GM19023 (cell line): ENCODE data around the gene SLCO3A1.

Source experiments
- ATAC-seq: cut with Tn5 transposase; IDR thresholded peaks from one replicate; pipeline ENCODE4 v1.9.1; 2021; ENCODE audit warnings: mild to moderate bottlenecking, moderate library complexity; ENCODE audit not compliant: unreplicated experiment

The SLCO3A1 gene

GRCh38 chr15:92118162-92118935 is 264.8 kb downstream of the SLCO3A1 start:
- no peak for ATAC-seq

- ATAC-seq = no peak
Observed at GRCh38 chr15:92118936-92119325, 265.4 kb downstream of the SLCO3A1 start.

DNA sequence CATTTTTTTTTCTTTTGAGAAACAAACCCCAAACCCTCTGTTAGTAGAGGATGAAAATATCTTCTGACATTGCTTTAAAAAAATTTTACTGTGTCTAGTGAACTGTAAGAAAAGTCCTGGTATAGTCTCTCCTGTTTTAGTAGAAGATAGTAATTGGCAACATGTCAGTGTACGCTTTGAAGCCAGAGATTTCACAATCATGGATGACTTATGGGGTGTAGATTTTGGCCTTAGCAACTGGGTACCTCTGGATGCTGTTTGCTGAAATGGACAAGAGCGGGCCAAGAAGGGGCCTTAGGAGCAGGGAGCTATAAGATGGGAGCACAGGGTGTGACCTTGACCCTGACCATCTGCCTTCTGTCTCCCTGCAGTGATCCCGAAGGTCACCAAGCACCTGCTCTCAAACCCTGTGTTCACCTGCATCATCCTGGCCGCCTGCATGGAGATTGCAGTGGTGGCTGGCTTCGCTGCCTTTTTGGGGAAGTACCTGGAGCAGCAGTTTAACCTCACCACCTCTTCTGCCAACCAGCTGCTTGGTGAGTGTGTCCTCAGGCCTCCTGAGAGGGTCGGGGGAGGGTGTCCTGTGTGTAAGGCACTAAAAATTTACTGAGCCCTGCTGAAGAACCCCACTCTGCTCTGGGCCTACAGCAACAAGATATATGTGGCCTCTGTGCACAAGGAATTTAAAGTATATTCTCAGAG is 266.7 kb downstream of the SLCO3A1 start:
- no peak for ATAC-seq

DNA sequence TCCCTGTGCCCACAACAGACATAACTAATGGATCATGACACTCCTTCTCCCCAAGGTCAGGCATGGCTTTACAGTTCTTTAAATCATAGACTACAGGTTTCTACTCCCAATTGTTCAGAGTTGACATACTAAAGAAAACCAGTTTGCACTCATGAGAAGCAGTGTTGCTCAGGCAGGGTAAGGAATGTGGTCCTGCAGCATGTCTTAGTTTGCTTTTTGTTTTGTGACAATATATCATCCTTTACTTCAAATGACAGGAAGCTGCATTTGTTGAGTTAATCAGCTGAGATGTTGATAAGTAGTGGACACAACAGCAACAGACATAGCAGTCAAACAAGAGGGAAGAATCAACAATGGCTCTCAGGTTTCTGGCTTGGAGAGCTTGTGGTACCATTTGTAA is 267.5 kb downstream of the SLCO3A1 start:
- ATAC-seq = no peak

DNA sequence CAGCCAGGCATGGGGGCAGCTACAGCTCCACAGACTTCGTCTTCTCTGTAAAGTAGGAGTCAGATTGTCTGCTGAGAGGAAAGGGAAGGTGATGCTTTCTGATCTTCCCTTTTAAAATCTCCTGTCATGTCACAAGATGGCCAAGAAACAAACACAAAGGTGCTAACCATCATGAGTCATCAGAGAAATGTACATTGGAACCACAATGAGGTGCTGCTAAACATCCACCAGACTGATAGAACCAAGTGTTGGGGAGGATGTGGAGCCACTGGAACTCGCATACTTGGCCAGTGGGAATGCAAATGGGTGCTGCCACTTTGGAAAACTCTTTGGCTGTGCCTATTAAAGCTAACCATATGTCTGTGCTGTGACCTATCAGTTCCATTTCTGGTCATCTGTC is 268.8 kb downstream of the SLCO3A1 start:
- no peak for ATAC-seq

DNA sequence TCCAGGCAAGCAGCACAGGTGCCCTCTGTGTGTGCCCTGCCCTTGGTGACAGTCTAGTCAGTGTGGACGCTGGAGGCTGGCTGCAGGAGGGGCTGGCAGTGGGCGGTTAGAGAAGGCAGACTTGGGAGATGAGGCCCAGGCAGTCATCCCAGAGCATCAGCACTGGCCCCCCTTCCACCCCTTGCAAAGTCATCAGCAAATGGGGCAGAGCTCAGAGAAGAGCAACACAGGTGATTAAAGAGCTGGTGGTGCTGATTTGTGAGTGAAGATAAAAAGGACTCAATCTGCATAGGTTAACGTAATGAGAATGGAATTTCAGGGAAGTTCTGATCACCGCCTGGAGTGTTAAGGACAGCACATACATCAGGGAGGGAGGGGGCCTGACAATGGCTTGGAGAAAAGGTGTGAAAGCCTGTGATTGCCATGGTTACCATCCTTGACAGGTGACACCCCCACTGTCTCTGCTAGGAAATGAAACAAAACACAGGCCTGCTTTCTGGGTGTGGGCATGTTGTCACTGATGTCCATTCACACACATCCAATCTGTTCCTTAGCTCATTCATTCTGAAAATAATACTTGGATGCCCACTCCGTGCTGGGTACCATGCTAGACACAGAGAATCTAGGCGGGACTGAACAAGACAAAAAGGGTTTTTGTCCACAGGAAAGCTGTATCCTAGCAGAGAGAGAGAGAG is 270.6 kb downstream of the SLCO3A1 start:
- ATAC-seq = no peak

DNA sequence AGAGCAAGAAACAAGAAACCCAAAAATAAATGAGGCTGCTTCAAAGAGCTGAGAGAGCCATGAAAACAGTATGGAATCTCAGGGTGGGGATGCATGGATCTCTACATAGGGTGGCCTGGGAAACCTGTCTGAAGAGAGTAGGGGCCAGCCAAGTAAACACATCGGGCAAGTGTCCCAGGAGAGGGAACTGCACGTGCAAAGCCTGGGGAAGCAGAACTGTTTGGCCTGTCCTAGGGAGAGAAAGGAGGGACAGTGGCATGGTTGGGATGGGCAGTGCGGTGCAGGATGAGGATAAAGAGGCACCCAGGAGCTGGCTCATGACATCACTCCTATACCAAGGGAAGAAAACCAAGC is 271.1 kb downstream of the SLCO3A1 start:
- ATAC-seq = no peak

- ATAC-seq = no peak
Observed at GRCh38 chr15:92128788-92129187, 275.3 kb downstream of the SLCO3A1 start.

DNA sequence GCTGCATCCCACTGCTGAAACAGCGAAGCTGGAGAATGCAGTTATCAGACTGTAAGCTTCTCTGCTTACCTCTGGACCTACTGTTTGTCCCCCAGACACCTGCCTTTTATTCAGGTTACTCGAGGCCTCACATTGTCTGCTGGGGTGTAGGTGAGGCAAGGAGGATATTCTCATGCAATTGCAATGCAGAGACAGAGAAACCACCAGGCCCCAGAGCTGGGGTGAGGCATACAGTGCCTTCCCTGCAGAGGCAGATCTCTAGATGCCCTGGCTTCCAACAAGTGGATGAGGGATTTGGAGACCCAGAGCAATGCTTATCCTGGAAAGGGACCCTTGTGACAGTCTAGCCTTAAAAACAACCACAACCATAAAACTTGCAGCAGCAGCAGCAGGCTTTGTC is 276.7 kb downstream of the SLCO3A1 start:
- no peak for ATAC-seq

- ATAC-seq = no peak
Observed at GRCh38 chr15:92130906-92131305, 277.4 kb downstream of the SLCO3A1 start.

DNA sequence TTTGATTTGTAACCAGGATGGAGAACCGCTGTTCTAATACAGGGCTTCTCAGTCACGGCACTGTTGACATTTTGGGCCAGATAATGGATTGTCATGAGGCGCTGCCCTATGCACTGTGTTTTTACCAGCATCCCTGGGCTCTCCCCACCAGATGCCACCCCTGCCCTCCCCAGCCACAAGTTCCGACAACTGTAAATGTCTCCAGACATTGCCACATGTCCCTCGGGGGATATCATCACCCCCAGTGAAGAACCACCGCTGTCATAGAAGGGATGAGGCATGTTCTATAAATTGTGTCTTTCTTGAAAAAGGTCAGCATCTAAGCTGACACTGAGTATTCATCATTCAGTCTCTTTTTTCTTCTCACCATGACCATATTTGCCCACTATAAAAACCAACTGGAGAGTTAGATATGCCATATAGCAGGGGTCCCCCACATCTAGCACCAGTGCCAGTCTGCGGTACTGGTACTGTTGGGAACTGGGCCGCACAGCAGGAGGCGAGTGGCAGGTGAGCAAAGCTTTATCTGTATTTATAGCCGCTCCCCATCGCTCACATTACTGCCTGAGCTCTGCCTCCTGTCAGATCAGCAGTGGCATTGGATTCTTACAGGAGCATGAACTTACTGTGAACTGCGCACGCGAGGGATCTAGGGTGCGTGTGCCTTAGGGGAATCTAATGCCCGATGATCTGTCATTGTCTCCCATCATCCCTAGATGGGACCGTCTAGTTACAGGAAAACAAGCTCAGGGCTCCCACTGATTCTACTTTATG is 279.7 kb downstream of the SLCO3A1 start:
- ATAC-seq = no peak

- ATAC-seq = no peak
Observed at GRCh38 chr15:92140796-92141195, 287.3 kb downstream of the SLCO3A1 start.

- ATAC-seq = no peak
Observed at GRCh38 chr15:92141607-92142006, 288.1 kb downstream of the SLCO3A1 start.

DNA sequence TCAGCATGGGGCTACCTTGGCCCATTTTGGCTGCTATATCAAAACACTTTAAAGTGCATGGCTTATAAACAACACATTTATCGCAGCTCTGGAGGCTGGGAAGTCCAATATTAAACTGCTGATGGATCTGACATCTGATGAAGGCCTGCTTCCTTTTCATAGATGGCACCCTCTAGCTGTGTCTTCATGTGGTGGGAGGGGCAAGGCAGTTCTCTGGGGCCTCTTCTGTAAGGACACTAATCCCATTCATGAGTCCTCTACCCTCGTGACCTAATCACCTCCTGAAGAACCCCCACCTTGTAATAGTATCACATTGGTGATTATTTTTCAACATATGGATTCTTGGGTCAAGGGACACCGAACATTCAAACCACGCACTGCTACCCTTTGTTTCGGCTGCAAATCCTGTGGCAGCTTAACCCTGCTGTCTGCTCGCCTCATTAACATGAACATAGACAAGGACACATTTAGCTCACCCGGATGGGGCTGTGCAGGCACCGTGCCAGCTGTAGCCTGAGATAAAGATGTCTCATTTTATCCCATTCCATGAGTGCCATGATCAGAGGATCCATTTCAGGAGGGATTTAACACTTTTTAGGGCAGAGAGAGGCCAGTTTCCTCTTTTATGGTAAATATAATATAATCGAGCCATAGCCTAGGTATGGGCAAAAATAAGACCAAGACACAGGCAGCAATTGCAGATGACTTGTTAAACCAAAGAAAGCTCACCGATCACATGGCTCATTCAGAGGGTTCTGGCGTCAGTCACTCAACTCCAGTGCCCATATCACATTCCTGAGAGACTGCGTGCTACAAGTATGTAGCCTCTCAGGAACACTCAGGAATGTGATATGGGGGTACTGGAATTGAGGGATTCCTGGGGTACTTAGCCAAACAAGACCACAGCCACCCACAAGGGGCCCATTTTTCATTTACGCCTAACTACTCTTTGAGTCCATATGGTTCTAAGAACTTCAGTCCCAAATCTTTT is 289.0 kb downstream of the SLCO3A1 start:
- ATAC-seq = no peak

GRCh38 chr15:92143765-92144164 is 290.3 kb downstream of the SLCO3A1 start:
- ATAC-seq = no peak

DNA sequence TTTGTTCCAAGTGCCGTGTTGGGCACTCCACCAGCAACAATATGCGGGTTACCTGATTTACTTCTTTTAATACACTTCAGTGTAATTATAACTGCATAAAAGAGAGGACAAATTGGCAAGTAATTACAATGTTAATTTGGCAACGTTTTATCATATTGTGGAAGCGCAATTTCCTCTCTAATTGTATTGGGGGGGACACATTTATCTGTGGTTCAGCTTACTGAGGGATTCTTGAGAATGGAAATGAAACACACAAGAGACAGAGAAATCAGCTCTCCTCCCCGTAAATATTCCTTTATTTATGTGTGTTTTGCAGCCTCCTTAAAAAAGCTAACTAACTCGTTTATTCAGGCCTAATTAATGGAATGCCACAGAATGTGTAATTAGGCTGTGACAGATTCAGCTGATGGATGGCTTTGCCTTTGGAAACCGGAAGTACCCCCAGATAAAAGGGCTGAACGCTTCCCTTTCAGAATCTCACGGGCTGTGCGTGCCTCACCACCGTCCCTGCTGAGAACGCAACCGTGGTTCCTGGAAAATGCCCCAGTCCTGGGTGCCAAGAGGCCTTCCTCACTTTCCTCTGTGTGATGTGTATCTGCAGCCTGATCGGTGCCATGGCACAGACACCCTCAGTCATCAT is 293.1 kb downstream of the SLCO3A1 start:
- ATAC-seq = no peak

DNA sequence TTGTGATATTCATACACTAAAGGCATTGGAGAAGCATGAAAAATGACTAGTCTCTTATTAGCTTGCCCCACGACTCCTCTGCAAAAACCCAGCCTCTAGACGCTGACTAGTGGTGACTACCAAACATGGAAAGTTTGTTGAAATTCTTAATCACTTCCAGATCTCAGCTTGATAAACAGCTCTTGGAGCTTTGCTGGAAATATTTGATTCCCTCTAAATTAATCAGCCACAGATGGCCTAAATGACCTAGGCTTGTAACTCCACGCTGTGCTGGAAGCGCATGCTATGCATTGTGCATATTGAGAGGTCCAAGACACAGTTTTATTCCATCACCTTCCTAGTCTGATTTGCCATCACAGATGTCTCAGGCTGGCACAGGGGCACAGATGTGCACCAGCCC is 295.5 kb downstream of the SLCO3A1 start:
- no peak for ATAC-seq

GRCh38 chr15:92149465-92149864 is 296.0 kb downstream of the SLCO3A1 start:
- ATAC-seq = no peak

DNA sequence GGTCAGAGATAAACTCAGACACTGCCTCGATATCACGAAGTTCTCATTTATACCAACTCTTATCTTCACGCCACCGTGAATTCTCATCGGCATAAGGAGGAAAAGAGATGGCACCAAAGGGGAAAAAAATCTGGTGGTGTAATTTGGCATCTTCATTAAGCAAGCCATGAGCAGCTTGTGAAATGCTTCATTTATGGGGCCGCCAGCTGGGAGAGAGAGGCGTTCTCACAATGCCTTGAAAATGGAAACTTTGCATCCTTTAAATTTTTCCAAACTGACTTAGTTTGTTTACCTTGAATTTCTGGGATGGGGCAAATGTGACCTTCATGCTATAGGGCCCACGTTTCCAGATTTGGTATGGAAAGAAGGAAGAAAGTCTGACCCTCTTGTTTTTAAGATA is 297.7 kb downstream of the SLCO3A1 start:
- no peak for ATAC-seq

GRCh38 chr15:92151741-92152140 is 298.2 kb downstream of the SLCO3A1 start:
- no peak for ATAC-seq
